A549 (cell line): ENCODE measurements around the gene OR51B2.

Source experiments
- ATOH8 ChIP-seq: fragments of 250-450 bp; sonication (Bioruptor Pico); IDR thresholded peaks from 2 replicates; pipeline ENCODE4 v1.5.0; 2020; ENCODE audit warnings: low read depth, mild to moderate bottlenecking, moderate library complexity
- CTCF ChIP-seq: fragments of >200 bp; sonication (Bioruptor Twin); formaldehyde crosslinking; IDR thresholded peaks from 3 replicates; pipeline ENCODE4 v1.5.1; 2016
- EHMT2 ChIP-seq: fragments of 200-600 bp; sonication (generic); IDR thresholded peaks from 2 replicates; pipeline ENCODE4 v1.6.1; 2016; ENCODE audit warnings: antibody characterized with exemption, low read depth, mild to moderate bottlenecking, moderate library complexity
- ESRRA ChIP-seq: fragments of 150-350 bp; IDR thresholded peaks from 2 replicates; pipeline ENCODE4 v1.6.1; 2014; ENCODE audit warnings: mild to moderate bottlenecking, low read length, borderline replicate concordance
- KDM1A ChIP-seq: fragments of 200-600 bp; sonication (generic); IDR thresholded peaks from 2 replicates; pipeline ENCODE4 v1.6.1; 2016; ENCODE audit warnings: low read depth, mild to moderate bottlenecking
- MAFK ChIP-seq: fragments of 450-650 bp; IDR thresholded peaks from 2 replicates; pipeline ENCODE4 v1.6.1; 2014; ENCODE audit not compliant: partially characterized antibody
- MAX ChIP-seq: IDR thresholded peaks from 2 replicates; pipeline ENCODE4 v1.6.1; 2012
- NPAS2 ChIP-seq: fragments of 250-450 bp; sonication (Bioruptor Pico); IDR thresholded peaks from 2 replicates; pipeline ENCODE4 v1.8.0; 2022; ENCODE audit warnings: mild to moderate bottlenecking, moderate library complexity, borderline replicate concordance
- POLR2A ChIP-seq: IDR thresholded peaks from 2 replicates; pipeline ENCODE4 v1.6.1; 2012; ENCODE audit warnings: mild to moderate bottlenecking, low read length
- POLR2AphosphoS2 ChIP-seq: conservative IDR thresholded peaks from 2 replicates; pipeline ENCODE4 v1.6.1; 2012; ENCODE audit warnings: low read length, improper control_type of control experiment, inconsistent platforms
- RFX5 ChIP-seq: fragments of 450-650 bp; IDR thresholded peaks from 2 replicates; pipeline ENCODE4 v1.7.1; 2014; ENCODE audit warnings: antibody characterized with exemption, mild to moderate bottlenecking, moderate library complexity
- RNF2 ChIP-seq: fragments of 200-600 bp; sonication (generic); IDR thresholded peaks from 2 replicates; pipeline ENCODE4 v1.6.1; 2016; ENCODE audit warnings: low read depth, mild to moderate bottlenecking, antibody characterized with exemption, moderate library complexity, borderline replicate concordance
- TFCP2L1 ChIP-seq: fragments of 250-450 bp; sonication (Bioruptor Pico); IDR thresholded peaks from 2 replicates; pipeline ENCODE4 v1.5.0; 2021; ENCODE audit warnings: mild to moderate bottlenecking
- ZFP36 ChIP-seq: fragments of 450-650 bp; IDR thresholded peaks from 2 replicates; pipeline ENCODE4 v1.6.1; 2014; ENCODE audit warnings: borderline replicate concordance; ENCODE audit not compliant: partially characterized antibody

DNA sequence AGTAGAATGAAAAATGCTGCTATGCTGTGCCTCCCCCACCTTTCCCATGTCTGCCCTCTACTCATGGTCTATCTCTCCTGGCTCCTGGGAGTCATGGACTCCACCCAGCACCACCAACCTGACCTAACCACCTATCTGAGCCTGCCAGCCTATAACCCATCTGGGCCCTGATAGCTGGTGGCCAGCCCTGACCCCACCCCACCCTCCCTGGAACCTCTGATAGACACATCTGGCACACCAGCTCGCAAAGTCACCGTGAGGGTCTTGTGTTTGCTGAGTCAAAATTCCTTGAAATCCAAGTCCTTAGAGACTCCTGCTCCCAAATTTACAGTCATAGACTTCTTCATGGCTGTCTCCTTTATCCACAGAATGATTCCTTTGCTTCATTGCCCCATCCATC is 39.5 kb downstream of the OR51B2 start:
- TF ChIP-seq NPAS2, result no peak
- TF ChIP-seq KDM1A, result no peak
- TF ChIP-seq RNF2, result no peak
- TF ChIP-seq EHMT2, result no peak
- TF ChIP-seq MAX, result no peak
- TF ChIP-seq TFCP2L1 (CRISPR knock-in tag), result no peak
- TF ChIP-seq MAFK, result no peak
- no peak for TF ChIP-seq ESRRA
- TF ChIP-seq CTCF, result no peak
- no peak for TF ChIP-seq POLR2A
- TF ChIP-seq POLR2AphosphoS2, result no peak
- TF ChIP-seq ATOH8 (CRISPR knock-in tag), result no peak
- no peak for TF ChIP-seq ZFP36
- no peak for TF ChIP-seq RFX5
